Type B pancreatic cell (in vitro differentiated cells): ENCODE data around the gene REN. TPM values are rescaled to one million over a fixed set of nuclear protein-coding genes. Genes with fewer than 3 reads are reported as not detected.

ENCODE experiments used
- DNase-seq: peaks from one replicate; pipeline ENCODE4 v3.0.0; 2021; ENCODE audit warnings: mixed read lengths; ENCODE audit not compliant: unreplicated experiment; ENCODE audit errors: extremely low spot score
- H3K27ac Mint-ChIP-seq: 2 replicates; pipeline ENCODE4 v1.8.0; 2021; ENCODE audit warnings: mild to moderate bottlenecking, mixed read lengths
- H3K27me3 Mint-ChIP-seq: 2 replicates; pipeline ENCODE4 v1.8.0; 2021; ENCODE audit warnings: mixed read lengths
- H3K36me3 Mint-ChIP-seq: 2 replicates; pipeline ENCODE4 v1.8.0; 2021; ENCODE audit warnings: mixed read lengths
- H3K4me1 Mint-ChIP-seq: one replicate; pipeline ENCODE4 v1.8.0; 2021; ENCODE audit warnings: mixed read lengths; ENCODE audit not compliant: unreplicated experiment
- H3K4me3 Mint-ChIP-seq: 2 replicates; pipeline ENCODE4 v1.8.0; 2021; ENCODE audit warnings: mild to moderate bottlenecking, mixed read lengths
- H3K9me3 Mint-ChIP-seq: 2 replicates; pipeline ENCODE4 v1.8.0; 2021; ENCODE audit warnings: mixed read lengths
- total RNA-seq: library from RNA; stranded (reverse); gene quantifications from 2 replicates; pipeline ENCODE4 v1.2.1, GENCODE V29; 2021; ENCODE audit warnings: low replicate concordance
- TF ChIP-seq, protein P1 (sequence below): fragments of 200-600 bp; sonication (generic); conservative IDR thresholded peaks from 2 replicates; pipeline ENCODE4 v1.5.0; 2021; ENCODE audit warnings: antibody characterized with exemption, mild to moderate bottlenecking

The REN gene
- total RNA-seq, 1 donor from 2014 or later, result 1.2 TPM

DNA sequence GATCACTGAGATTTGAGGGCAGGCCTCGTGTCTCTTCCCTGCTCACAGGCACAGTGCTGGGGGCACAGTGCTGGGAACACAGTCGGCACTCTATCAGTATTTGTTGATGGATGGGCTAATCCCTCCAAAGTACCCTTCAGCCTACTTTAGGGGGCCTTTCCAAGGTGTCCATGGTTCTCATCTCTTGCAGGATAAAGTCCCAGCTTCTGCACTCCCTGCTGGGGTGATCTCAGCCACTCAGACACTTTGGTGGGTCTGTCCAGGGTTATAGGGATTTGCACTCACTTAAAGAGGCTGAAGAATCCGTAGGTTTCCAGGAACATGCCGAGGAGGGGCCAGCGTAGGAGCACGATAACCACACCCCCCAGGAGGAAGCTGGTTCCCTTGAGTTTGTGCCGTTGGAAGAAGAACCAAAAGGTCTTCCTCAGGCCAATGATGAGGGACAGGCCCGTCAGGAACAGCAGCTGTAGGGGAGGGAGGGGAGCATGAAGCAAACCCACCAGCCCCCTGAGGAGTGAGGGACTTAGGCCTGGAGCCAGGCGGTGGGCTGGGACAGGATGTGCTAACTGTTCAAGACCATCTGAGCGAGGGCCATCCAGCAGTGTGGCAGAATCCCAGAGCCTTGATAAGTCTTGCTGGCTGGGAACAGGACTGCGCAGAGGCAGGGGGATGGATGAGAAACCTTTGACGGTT, 35.4 kb upstream of the REN start:
- Mint-ChIP-seq H3K36me3 (no peaks in the 10 kb centered on the region), H3K4me3 (no peak overlapping the region), H3K9me3 (no peaks in the 10 kb centered on the region), H3K27me3 (peaks cover 34% of the 10 kb centered on the region), H3K4me1 (no peaks in the 10 kb centered on the region), H3K27ac (no peak overlapping the region)
- TF ChIP-seq, protein P1, sequence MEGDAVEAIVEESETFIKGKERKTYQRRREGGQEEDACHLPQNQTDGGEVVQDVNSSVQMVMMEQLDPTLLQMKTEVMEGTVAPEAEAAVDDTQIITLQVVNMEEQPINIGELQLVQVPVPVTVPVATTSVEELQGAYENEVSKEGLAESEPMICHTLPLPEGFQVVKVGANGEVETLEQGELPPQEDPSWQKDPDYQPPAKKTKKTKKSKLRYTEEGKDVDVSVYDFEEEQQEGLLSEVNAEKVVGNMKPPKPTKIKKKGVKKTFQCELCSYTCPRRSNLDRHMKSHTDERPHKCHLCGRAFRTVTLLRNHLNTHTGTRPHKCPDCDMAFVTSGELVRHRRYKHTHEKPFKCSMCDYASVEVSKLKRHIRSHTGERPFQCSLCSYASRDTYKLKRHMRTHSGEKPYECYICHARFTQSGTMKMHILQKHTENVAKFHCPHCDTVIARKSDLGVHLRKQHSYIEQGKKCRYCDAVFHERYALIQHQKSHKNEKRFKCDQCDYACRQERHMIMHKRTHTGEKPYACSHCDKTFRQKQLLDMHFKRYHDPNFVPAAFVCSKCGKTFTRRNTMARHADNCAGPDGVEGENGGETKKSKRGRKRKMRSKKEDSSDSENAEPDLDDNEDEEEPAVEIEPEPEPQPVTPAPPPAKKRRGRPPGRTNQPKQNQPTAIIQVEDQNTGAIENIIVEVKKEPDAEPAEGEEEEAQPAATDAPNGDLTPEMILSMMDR, result no peak
- DNase-seq, result no peak

GRCh38 chr1:204199579-204199978, 33.4 kb upstream of the REN start:
- peaks cover 2% of the 10 kb centered on the region for H3K4me1 Mint-ChIP-seq
- H3K27ac Mint-ChIP-seq, result no peak overlapping the region
- H3K36me3 Mint-ChIP-seq, result no peaks in the 10 kb centered on the region

GRCh38 chr1:204198348-204199340, 32.5 kb upstream of the REN start:
- Mint-ChIP-seq H3K36me3 (no peaks in the 10 kb centered on the region), H3K9me3 (no peaks in the 10 kb centered on the region), H3K4me3 (no peak overlapping the region), H3K27me3 (peaks cover 36% of the 10 kb centered on the region), H3K27ac (peak overlapping the region; percentile 68), H3K4me1 (peaks cover 8% of the 10 kb centered on the region)
- TF ChIP-seq, protein P1, result no peak
- no peak for DNase-seq

More at GRCh38 chr1:204199579-204199978, 33.4 kb upstream of the REN start:
- Mint-ChIP-seq H3K27me3 (peaks cover 36% of the 10 kb centered on the region), H3K4me3 (no peak overlapping the region), H3K9me3 (no peaks in the 10 kb centered on the region)
- DNase-seq, result no peak
- TF ChIP-seq, protein P1, result no peak

- H3K4me1 Mint-ChIP-seq, result peaks cover 8% of the 10 kb centered on the region
- H3K27ac Mint-ChIP-seq, result no peak overlapping the region
- DNase-seq, result no peak
- TF ChIP-seq, protein P1, result no peak
- no peak overlapping the region for H3K4me3 Mint-ChIP-seq
- no peaks in the 10 kb centered on the region for H3K36me3 Mint-ChIP-seq
- peaks cover 38% of the 10 kb centered on the region for H3K27me3 Mint-ChIP-seq
- no peaks in the 10 kb centered on the region for H3K9me3 Mint-ChIP-seq
Observed at GRCh38 chr1:204197068-204197467, 30.9 kb upstream of the REN start.

GRCh38 chr1:204196068-204196795, 30.1 kb upstream of the REN start, which contains the start of gene KISS1:
TSS of gene KISS1 (minus strand) at chr1:204196491. CDS start at chr1:204192876, 3,615 bp downstream.
- no peak for DNase-seq
- no peaks in the 10 kb centered on the region for H3K9me3 Mint-ChIP-seq
- no peak within 1 kb of the TSS for H3K4me3 Mint-ChIP-seq
- H3K36me3 Mint-ChIP-seq, result no peaks in the 10 kb centered on the region
- peaks cover 11% of the 10 kb centered on the region for H3K4me1 Mint-ChIP-seq
- peaks cover 42% of the 10 kb centered on the region for H3K27me3 Mint-ChIP-seq
- peak within 1 kb of the TSS; percentile 26 for H3K27ac Mint-ChIP-seq
- TF ChIP-seq, protein P1, result no peak
